GM18526 (cell line): Measurements from ENCODE around the gene DCLK1.

Source experiments
- POLR2A ChIP-seq: IDR thresholded peaks from 3 replicates; pipeline ENCODE4 v1.6.1; 2011; ENCODE audit not compliant: insufficient read length; ENCODE audit errors: extremely low read depth

Gene DCLK1

GRCh38 chr13:36072152-36072935 lies 58.8 kb downstream of the DCLK1 start:
- TF ChIP-seq POLR2A, result no peak

- no peak for TF ChIP-seq POLR2A
These were observed 61.3 kb downstream of the DCLK1 start for GRCh38 chr13:36069881-36070366.

DNA sequence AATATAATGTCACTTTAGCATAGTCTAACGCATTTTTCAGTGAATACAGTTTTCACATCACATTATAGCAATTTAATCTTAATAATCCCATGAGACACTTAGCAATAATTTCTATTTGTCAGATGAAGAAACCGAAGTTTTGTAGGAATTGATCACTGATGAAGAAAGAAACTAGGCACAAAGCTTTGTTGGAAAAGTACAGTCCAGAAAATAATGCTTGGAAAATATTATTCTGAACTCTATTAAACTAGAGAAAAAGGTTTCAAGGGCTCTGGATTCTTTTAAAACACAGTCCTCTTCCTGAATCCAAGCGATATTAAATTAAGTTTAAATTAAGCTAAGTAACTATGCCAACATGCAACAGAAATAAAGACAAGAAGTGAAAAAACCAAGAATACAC lies 62.2 kb downstream of the DCLK1 start:
- TF ChIP-seq POLR2A, result no peak

DNA sequence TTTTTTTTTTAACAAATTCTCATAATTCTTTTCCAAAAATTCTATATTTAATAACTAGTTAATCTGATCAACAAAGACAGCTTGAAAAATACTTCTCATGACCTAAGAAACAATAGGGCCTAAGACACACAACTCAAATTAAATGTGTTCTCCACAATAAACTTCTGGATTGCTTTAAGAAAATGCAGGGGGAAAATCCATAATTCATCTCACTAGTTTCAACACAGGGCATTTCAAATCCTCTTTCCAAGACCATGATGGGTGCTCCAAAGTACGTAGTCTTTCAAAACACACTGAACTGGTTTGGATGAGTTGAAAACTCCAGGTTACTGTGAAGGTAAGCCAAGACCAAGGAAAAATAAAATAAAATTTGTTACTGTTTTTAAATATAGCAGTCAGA lies 62.6 kb downstream of the DCLK1 start:
- TF ChIP-seq POLR2A, result no peak

- TF ChIP-seq POLR2A, result no peak
These were observed 63.3 kb downstream of the DCLK1 start for GRCh38 chr13:36067746-36068381.

GRCh38 chr13:36062249-36062648 lies 68.9 kb downstream of the DCLK1 start:
- no peak for TF ChIP-seq POLR2A

DNA sequence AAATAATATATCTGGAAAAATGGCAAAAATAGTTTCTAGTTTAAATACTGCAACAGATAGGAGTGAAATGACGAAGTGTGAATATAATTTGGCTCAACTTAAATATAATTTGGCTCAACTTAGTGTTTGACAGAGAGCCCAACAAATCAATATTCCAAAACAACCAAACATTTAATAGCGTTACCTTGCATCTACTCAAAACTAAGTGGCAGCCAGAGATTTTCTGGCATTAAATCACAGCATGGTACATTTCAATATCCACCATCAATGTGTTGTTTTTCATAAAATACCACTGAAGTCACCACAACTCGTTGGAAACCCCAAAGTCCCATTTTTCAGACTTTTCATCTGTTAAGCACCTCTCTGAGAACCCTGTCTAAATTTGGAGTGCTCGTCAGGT lies 69.6 kb downstream of the DCLK1 start:
- TF ChIP-seq POLR2A, result no peak

GRCh38 chr13:36061054-36061453 lies 70.1 kb downstream of the DCLK1 start:
- TF ChIP-seq POLR2A, result no peak

DNA sequence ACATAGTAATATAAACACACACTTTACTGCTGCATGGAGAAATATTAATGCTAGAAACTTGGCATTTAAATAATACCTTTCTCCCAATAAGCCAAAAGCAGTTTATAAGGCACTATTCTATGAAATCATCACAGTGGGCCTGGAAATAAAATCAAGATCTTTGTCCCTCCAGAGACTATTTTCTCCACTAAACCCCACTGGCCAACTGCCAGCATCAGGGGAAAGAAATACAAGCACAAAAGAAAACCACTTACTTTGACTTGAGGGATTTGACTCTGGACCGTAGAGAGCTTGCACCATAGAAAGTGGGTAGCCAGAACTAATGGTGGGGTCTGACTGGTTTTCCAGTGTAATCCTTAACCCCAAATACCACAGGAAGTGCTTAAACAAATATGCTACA lies 71.9 kb downstream of the DCLK1 start:
- no peak for TF ChIP-seq POLR2A

GRCh38 chr13:36058116-36058515 lies 73.1 kb downstream of the DCLK1 start:
- TF ChIP-seq POLR2A, result no peak

DNA sequence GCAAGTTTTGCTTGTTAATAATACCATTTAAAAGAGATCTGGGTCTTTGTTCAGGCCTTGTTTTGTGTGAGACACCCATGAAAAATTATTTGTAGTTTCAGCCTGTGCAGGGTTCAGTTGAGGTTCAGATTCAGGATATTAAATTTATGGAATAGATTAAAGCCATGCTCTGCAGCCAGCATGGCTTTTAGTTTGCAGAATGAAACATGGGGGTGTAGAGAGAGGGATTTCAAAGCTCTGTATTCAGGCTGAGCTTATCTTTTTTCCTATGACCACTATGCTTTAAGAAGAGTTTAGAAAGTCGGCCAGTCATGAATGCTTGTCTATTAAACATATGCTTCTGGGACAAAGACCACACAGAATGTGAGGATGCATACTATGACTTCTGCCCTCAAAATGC lies 73.6 kb downstream of the DCLK1 start:
- TF ChIP-seq POLR2A, result no peak

GRCh38 chr13:36057041-36057440 lies 74.1 kb downstream of the DCLK1 start:
- no peak for TF ChIP-seq POLR2A

GRCh38 chr13:36055366-36055765 lies 75.8 kb downstream of the DCLK1 start:
- no peak for TF ChIP-seq POLR2A

GRCh38 chr13:36054041-36054440 lies 77.1 kb downstream of the DCLK1 start:
- no peak for TF ChIP-seq POLR2A

DNA sequence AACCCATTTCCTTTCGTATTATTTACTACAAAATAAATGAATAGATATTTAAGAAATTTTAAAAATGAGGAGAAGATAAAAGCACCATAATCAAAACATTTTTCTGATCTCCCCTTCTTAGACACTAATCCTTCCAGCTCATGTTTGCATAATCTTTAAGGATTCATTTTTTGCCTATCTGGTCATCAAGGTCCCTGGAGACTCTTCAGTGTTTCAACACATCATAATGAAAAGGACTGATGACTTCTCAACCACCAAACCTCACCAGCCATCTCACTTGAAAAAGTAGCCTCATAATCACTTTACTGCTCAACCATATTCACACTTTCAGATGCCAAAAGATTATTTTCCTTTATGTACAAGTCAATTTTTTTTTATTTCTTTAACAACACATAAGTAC lies 80.1 kb downstream of the DCLK1 start:
- no peak for TF ChIP-seq POLR2A

- TF ChIP-seq POLR2A, result no peak
These were observed 84.5 kb downstream of the DCLK1 start for GRCh38 chr13:36046672-36047071.
